HL-60 (cell line): Measurements from ENCODE around the gene PLPP2.

Experiments
- GABPA ChIP-seq: IDR thresholded peaks from 2 replicates; pipeline ENCODE4 v1.6.1; 2012; ENCODE audit warnings: low read depth
- POLR2AphosphoS5 ChIP-seq: IDR thresholded peaks from 2 replicates; pipeline ENCODE4 v1.6.1; 2012; ENCODE audit warnings: low read depth
- TF ChIP-seq, protein P1 (sequence below): IDR thresholded peaks from 2 replicates; pipeline ENCODE4 v1.6.1; 2012; ENCODE audit warnings: low read depth; ENCODE audit not compliant: insufficient replicate concordance
- TF ChIP-seq, protein P2 (sequence below): IDR thresholded peaks from one replicate; pipeline ENCODE4 v1.5.1; 2011; ENCODE audit warnings: low read length, control low read depth, inconsistent platforms; ENCODE audit not compliant: insufficient read depth

DNA sequence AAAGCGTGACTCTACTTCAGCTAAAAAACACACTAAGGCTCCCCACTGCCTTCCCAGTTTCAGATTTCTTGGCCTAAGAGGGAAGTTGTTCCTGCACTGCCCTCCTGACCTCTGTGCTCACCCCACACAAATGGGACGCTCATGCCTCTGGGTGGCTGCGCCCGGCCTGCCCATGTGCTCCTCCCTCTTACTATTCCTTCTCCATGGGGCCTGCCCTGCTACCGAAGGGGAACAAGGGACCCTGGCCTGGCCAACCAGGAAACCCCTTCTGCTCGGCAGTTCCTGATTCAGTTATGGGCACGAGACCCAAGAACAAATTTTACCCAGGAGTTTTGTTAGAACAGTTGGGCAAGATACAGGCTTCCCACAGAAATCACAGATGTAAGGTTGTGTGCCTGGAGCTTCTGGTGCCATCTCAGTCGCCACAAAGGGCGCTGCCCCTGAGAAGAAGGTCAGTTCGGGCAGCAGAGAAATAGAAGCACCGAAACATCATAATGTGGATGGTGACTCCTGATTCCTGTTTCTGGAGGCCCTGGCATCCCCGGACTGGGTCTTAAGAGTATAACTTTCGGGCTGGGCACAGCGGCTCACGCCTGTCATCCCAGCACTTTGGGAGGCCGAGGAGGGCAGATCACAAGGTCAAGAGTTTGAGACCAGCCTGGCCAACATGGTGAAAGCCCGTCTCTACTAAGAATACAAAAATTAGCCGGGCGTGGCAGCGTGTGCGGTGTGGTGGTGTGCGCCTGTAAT lies 5.4 kb upstream of the PLPP2 start:
- TF ChIP-seq, protein P1, sequence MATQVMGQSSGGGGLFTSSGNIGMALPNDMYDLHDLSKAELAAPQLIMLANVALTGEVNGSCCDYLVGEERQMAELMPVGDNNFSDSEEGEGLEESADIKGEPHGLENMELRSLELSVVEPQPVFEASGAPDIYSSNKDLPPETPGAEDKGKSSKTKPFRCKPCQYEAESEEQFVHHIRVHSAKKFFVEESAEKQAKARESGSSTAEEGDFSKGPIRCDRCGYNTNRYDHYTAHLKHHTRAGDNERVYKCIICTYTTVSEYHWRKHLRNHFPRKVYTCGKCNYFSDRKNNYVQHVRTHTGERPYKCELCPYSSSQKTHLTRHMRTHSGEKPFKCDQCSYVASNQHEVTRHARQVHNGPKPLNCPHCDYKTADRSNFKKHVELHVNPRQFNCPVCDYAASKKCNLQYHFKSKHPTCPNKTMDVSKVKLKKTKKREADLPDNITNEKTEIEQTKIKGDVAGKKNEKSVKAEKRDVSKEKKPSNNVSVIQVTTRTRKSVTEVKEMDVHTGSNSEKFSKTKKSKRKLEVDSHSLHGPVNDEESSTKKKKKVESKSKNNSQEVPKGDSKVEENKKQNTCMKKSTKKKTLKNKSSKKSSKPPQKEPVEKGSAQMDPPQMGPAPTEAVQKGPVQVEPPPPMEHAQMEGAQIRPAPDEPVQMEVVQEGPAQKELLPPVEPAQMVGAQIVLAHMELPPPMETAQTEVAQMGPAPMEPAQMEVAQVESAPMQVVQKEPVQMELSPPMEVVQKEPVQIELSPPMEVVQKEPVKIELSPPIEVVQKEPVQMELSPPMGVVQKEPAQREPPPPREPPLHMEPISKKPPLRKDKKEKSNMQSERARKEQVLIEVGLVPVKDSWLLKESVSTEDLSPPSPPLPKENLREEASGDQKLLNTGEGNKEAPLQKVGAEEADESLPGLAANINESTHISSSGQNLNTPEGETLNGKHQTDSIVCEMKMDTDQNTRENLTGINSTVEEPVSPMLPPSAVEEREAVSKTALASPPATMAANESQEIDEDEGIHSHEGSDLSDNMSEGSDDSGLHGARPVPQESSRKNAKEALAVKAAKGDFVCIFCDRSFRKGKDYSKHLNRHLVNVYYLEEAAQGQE = no peak
- no peak for TF ChIP-seq GABPA
- TF ChIP-seq, protein P2, sequence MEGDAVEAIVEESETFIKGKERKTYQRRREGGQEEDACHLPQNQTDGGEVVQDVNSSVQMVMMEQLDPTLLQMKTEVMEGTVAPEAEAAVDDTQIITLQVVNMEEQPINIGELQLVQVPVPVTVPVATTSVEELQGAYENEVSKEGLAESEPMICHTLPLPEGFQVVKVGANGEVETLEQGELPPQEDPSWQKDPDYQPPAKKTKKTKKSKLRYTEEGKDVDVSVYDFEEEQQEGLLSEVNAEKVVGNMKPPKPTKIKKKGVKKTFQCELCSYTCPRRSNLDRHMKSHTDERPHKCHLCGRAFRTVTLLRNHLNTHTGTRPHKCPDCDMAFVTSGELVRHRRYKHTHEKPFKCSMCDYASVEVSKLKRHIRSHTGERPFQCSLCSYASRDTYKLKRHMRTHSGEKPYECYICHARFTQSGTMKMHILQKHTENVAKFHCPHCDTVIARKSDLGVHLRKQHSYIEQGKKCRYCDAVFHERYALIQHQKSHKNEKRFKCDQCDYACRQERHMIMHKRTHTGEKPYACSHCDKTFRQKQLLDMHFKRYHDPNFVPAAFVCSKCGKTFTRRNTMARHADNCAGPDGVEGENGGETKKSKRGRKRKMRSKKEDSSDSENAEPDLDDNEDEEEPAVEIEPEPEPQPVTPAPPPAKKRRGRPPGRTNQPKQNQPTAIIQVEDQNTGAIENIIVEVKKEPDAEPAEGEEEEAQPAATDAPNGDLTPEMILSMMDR = no peak
- no peak for TF ChIP-seq POLR2AphosphoS5
